Vagina (tissue), 2 donors: ENCODE results near the gene SEMA6A. TPM values are rescaled to one million over a fixed set of nuclear protein-coding genes. Genes with fewer than 3 reads are reported as not detected.

Experiments used
- DNase-seq, 2 donors: peaks; one replicate each; pipeline ENCODE4 v3.0.0-alpha.2; 2017; ENCODE audit errors: extremely low spot score in 2 of 2
- H3K27ac ChIP-seq: fragments of 200-600 bp; sonication (generic); one replicate; pipeline ENCODE4 v1.5.1; 2019
- H3K27me3 ChIP-seq: fragments of 200-600 bp; sonication (generic); one replicate; pipeline ENCODE4 v1.5.1; 2019
- H3K36me3 ChIP-seq, 2 donors: fragments of 200-600 bp; sonication (generic); one replicate each; pipeline ENCODE4 v1.5.1; 2017 to 2019
- H3K4me1 ChIP-seq: fragments of 200-600 bp; sonication (generic); one replicate; pipeline ENCODE4 v1.5.1; 2019
- H3K4me3 ChIP-seq, 2 donors: fragments of 200-600 bp; sonication (generic); 1 replicate in 1 of 2; 2 replicates in 1 of 2; pipeline ENCODE4 v1.5.1; 2016 to 2019
- H3K9me3 ChIP-seq: fragments of 200-600 bp; sonication (generic); one replicate; pipeline ENCODE4 v1.5.1; 2019
- POLR2A ChIP-seq, 2 donors: fragments of 450-650 bp; IDR thresholded peaks; one replicate each; pipeline ENCODE4 v1.6.1; 2017; ENCODE audit warnings: antibody characterized with exemption in 2 of 2, mild to moderate bottlenecking in 2 of 2, moderate library complexity in 2 of 2
- POLR2AphosphoS5 ChIP-seq, 2 donors: sonication (generic); formaldehyde crosslinking; IDR thresholded peaks; one replicate each; pipeline ENCODE4 v1.9.0; 2017; ENCODE audit warnings: antibody characterized with exemption in 2 of 2, mild to moderate bottlenecking in 2 of 2, low read depth in 1 of 2; ENCODE audit not compliant: insufficient read depth in 1 of 2
- intact Hi-C: fragments of 100-400 bp; cut with DNase I; formaldehyde crosslinking; loops from one replicate; pipeline ENCODE4 v1.15.1; 2023
- total RNA-seq: library from RNA; depleted of rRNA; stranded (reverse); fragments of >200 nt; gene quantifications from one replicate; pipeline ENCODE4 v1.2.3, GENCODE V29; 2016
- TF ChIP-seq, protein P1 (sequence below), 3 experiments: fragments of 450-650 bp in 2 of 3; fragments of 200-600 bp in 1 of 3; sonication (generic) in 1 of 3; IDR thresholded peaks; one replicate each; pipeline ENCODE4 v1.5.1; 2017 to 2019; ENCODE audit warnings: antibody characterized with exemption in 3 of 3, mild to moderate bottlenecking in 2 of 3, moderate library complexity in 2 of 3

The SEMA6A gene
- total RNA-seq, 1 donor from 2014 or later, result 28.7 TPM

DNA sequence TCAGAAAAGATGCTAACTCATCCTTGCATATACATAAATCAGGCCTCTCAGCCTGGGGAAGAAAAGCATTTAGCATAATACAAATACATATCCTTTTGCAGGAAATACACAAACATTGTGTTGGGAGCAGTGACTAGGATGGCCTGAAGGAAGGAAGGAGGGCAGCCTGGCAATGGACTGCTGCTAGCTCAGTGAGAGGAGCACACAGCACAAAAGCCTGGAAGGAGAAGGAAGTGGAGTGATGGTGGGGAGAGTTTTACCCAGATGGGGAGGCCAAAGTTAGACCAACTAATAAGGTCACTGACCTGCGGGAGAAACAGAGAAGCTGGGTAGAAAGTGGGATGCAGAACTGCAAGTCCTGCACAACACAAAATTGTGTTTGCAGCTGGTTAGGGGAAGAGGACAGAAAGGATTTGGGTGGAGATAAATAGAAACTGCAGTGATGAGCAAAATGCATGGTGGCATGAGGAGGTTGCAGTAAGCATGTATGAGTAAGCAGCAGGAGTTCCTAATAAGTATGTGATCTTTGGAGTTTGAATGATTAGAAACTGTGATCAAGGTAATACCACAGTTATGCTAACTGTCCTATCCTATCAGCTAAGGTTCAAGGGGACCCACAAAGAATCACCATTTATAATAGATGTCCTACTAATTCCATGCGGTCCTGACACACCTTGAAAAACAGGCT is 39.5 kb downstream of the SEMA6A start:
- DNase-seq, result no peak
- no peaks in the 10 kb centered on the region for H3K9me3 ChIP-seq
- TF ChIP-seq, protein P1, sequence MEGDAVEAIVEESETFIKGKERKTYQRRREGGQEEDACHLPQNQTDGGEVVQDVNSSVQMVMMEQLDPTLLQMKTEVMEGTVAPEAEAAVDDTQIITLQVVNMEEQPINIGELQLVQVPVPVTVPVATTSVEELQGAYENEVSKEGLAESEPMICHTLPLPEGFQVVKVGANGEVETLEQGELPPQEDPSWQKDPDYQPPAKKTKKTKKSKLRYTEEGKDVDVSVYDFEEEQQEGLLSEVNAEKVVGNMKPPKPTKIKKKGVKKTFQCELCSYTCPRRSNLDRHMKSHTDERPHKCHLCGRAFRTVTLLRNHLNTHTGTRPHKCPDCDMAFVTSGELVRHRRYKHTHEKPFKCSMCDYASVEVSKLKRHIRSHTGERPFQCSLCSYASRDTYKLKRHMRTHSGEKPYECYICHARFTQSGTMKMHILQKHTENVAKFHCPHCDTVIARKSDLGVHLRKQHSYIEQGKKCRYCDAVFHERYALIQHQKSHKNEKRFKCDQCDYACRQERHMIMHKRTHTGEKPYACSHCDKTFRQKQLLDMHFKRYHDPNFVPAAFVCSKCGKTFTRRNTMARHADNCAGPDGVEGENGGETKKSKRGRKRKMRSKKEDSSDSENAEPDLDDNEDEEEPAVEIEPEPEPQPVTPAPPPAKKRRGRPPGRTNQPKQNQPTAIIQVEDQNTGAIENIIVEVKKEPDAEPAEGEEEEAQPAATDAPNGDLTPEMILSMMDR (IDR thresholded peaks at IDR 0.05), result no peak
- no peak for TF ChIP-seq POLR2AphosphoS5 (IDR thresholded peaks at IDR 0.05; ENCODE audit: insufficient read depth in 1 of 2, low read depth in 1 of 2)
- no peak for TF ChIP-seq POLR2A (IDR thresholded peaks at IDR 0.05)
- H3K36me3 ChIP-seq, result no peaks in the 10 kb centered on the region
- no peak overlapping the region for H3K4me3 ChIP-seq
- H3K27me3 ChIP-seq, result no peaks in the 10 kb centered on the region
- H3K4me1 ChIP-seq, result peaks cover 37% of the 10 kb centered on the region
- intact Hi-C loops, result no loop called here
- H3K27ac ChIP-seq, result no peak overlapping the region

DNA sequence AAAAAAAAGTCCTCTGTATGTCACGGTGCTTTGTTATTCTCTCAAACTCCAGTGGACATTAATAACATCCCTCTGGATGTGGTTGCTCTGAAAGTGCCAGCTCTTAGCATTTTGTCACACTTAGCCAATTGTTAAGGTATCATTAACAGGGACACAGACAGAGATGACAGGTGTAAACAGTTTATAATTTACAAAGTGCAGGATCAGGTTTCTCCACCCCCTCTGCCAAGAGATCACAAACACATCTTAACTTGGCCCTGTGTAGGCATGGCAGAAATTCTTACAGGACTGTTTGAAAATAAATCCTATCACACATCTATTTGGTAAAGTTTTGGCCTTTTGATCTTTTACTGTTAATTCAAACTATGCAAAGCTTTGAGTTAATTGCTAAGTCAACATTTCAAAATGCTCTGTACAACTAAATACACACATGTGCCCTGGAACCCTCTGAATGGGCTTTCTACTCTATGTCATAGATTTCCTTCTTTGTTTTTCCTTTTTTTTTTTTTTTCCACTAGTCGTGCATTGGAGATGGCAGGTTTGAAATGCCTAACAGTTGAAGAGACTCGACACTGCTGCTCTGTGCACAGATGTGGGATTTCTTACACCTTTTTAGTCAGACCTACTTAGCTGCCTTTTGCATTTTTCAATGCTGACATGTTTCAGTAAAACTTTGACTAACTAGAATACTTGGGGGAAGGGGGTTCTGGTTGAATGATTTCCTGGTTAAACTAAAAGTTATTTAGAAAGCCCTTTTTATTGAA is 41.7 kb downstream of the SEMA6A start:
- Histone ChIP-seq H3K27ac (no peak overlapping the region), H3K4me1 (peaks cover 43% of the 10 kb centered on the region), H3K9me3 (no peaks in the 10 kb centered on the region), H3K36me3 (no peaks in the 10 kb centered on the region), H3K27me3 (no peaks in the 10 kb centered on the region), H3K4me3 (no peak overlapping the region)
- intact Hi-C loops, result no loop called here
- DNase-seq, result no peak
- TF ChIP-seq, protein P1 (IDR thresholded peaks at IDR 0.05), result no peak
- no peak for TF ChIP-seq POLR2AphosphoS5 (IDR thresholded peaks at IDR 0.05; ENCODE audit: insufficient read depth in 1 of 2, low read depth in 1 of 2)
- TF ChIP-seq POLR2A (IDR thresholded peaks at IDR 0.05), result no peak

DNA sequence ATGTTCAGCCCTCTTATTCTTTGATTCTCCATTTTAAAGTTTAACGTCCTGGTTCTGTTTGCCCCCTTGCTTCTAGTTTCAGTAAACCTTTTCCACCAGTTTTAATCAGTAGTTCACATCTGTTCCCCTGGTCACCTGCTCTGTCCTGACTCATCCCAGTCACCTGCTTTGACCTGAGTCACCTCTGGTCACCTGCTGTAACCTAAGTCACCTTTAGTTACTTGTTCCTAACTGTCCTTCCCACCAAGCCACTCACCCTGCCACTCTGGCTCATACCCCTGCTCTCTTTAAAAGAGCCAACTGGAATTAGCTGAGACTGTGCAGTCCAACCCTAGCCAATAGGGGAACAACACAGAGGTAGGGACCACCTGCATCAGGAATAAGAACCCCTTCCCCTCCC is 43.0 kb downstream of the SEMA6A start:
- no peak for DNase-seq
- intact Hi-C loops, result no loop called here
- no peaks in the 10 kb centered on the region for H3K36me3 ChIP-seq
- peaks cover 37% of the 10 kb centered on the region for H3K4me1 ChIP-seq
- no peaks in the 10 kb centered on the region for H3K27me3 ChIP-seq
- H3K9me3 ChIP-seq, result no peaks in the 10 kb centered on the region
- no peak overlapping the region for H3K4me3 ChIP-seq
- TF ChIP-seq POLR2A (IDR thresholded peaks at IDR 0.05) (no peak), POLR2AphosphoS5 (IDR thresholded peaks at IDR 0.05; ENCODE audit: insufficient read depth in 1 of 2, low read depth in 1 of 2) (no peak)
- TF ChIP-seq, protein P1 (IDR thresholded peaks at IDR 0.05), result no peak
- no peak overlapping the region for H3K27ac ChIP-seq

DNA sequence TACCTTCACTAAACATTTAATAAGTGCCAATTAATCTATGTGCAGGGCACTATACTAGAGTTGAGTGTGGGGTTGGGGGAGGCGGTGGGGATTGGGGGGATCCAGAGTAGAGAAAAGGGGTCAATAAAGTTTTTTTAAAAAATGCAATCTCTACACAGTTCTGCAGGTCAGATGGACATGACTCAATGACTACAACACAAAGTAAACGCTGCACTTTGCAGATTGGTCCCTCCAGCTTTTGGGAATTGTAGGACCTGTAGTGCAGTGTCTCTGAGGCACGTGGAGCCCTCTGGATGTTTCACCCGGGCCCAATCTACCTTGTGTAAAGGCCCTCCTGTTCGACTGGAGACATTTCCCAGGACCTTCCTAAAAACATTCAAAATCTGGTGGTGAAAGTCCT is 43.5 kb downstream of the SEMA6A start:
- no peak overlapping the region for H3K27ac ChIP-seq
- no peaks in the 10 kb centered on the region for H3K36me3 ChIP-seq
- H3K4me1 ChIP-seq, result peaks cover 32% of the 10 kb centered on the region
- TF ChIP-seq, protein P1 (IDR thresholded peaks at IDR 0.05), result no peak
- TF ChIP-seq POLR2A (IDR thresholded peaks at IDR 0.05) (no peak), POLR2AphosphoS5 (IDR thresholded peaks at IDR 0.05; ENCODE audit: insufficient read depth in 1 of 2, low read depth in 1 of 2) (no peak)
- H3K4me3 ChIP-seq, result no peak overlapping the region
- H3K27me3 ChIP-seq, result no peaks in the 10 kb centered on the region
- H3K9me3 ChIP-seq, result no peaks in the 10 kb centered on the region
- intact Hi-C loops, result no loop called here
- no peak for DNase-seq

DNA sequence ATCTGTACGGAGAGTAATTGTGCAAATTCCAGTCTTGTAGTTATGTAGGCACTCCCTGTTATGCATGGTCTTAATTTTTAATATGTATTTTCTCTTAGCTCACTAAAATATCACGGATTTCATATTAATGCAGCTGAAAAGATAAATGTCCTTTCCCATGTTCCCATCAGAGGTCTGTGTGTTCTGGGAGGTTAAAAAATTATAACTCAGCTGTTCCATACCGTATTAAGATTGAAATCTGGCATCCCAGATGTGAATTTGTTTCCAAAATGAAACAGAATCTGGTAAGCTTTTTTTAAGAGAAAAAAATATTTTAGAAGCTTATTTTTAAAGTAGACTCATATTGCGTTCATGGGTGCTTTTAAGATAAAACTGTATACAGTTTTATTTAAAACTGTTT is 44.3 kb downstream of the SEMA6A start:
- Histone ChIP-seq H3K4me1 (peaks cover 26% of the 10 kb centered on the region), H3K9me3 (no peaks in the 10 kb centered on the region), H3K27ac (no peak overlapping the region), H3K27me3 (no peaks in the 10 kb centered on the region), H3K36me3 (no peaks in the 10 kb centered on the region), H3K4me3 (no peak overlapping the region)
- intact Hi-C loops, result no loop called here
- no peak for DNase-seq
- TF ChIP-seq POLR2AphosphoS5 (IDR thresholded peaks at IDR 0.05; ENCODE audit: insufficient read depth in 1 of 2, low read depth in 1 of 2) (no peak), POLR2A (IDR thresholded peaks at IDR 0.05) (no peak)
- TF ChIP-seq, protein P1 (IDR thresholded peaks at IDR 0.05), result no peak
